ENCODE results near the gene UNG. TPM values are rescaled to one million over a fixed set of nuclear protein-coding genes. Genes with fewer than 3 reads are reported as not detected.
A peak's percentile ranks its signal among the peaks of the same experiment; 100 is the strongest.

Gene UNG
- total RNA-seq, 8 experiments from 2014 or later: 16.1 to 68.6 (median 30.8) TPM

DNA sequence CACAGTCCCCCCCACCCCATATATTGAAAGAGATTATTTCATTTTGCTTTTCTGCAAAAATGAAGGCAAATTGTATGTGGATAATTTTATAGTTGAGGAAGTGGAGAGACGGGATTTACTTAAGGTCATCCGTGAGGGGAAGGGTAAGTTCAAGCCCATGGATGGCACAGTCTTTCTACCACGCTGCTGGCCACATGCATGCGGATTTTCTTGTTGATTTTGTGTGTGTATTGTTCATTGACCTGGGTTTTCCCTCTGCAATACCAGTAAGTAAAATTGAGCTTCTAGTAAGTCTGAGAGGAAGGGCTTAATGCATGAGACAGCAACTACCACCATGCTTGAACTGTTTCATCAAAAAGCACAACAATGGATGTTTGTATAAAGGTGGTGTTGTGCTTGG lies 54.1 kb downstream of the UNG start:
- WGBS, 10 experiments: 65 to 93% (median 86%) methylated on average over 2 to 4 of the region's 4 CpGs; no CpG with 5 or more reads in 2 of the 10 experiments
- ATAC-seq (replicated peaks in 6 of 8): no peak
- Histone ChIP-seq H3K4me3 (no peak overlapping the region), H3K27ac (no peak overlapping the region), H3K4me1 (replicated peaks in 1 of 2) (no peaks in the 10 kb centered on the region)
- in situ Hi-C loops (cut with MboI; ENCODE audit: low pct_unique_long_range_greater_than_20kb in 2 of 9, low sequenced_read_pairs in 9 of 9, unreplicated experiment in 9 of 9): no loop called here

DNA sequence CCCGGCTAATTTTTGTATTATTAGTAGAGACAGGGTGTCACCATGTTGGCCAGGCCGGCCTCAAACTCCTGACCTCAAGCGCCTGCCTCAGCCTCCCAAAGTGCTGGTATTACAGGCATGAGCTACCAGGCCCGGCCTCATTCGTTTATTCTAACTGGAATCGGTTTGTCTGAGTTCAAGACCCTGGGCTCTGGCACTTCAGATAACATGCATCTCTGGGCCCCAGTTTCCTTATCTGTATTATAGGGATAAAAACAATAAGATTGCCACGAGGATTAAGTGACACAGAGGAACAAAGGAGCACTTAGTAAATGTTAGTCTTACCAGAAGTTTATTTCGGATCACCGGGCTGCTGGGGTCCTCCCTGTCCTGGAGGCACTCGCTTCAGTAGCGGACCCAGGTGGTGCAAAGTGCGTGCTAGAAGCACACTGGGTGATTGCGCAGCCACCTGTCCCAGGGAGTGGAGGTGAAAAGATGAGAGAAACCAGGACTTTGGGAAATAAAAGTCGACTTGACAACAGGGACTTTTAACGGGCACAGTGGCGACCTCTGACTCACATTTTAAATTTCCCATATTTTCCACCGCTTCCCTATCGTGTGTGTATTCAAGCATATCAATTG lies 56.5 kb downstream of the UNG start:
- peak overlapping the region; percentile 44 to 50 (median 47) for H3K4me3 ChIP-seq
- H3K27ac ChIP-seq: no peak overlapping the region
- 10 to 100% (median 49%) methylated on average over 1 to 13 of the region's 18 CpGs; no CpG with 5 or more reads in 2 of the 10 experiments for WGBS, 10 experiments
- peak in 3 of 8 experiments; percentile 5 to 17 (median 9) for ATAC-seq (replicated peaks in 6 of 8)
- no peaks in the 10 kb centered on the region for H3K4me1 ChIP-seq (replicated peaks in 1 of 2)
- in situ Hi-C loops (cut with MboI; ENCODE audit: low pct_unique_long_range_greater_than_20kb in 2 of 9, low sequenced_read_pairs in 9 of 9, unreplicated experiment in 9 of 9): no loop called here

DNA sequence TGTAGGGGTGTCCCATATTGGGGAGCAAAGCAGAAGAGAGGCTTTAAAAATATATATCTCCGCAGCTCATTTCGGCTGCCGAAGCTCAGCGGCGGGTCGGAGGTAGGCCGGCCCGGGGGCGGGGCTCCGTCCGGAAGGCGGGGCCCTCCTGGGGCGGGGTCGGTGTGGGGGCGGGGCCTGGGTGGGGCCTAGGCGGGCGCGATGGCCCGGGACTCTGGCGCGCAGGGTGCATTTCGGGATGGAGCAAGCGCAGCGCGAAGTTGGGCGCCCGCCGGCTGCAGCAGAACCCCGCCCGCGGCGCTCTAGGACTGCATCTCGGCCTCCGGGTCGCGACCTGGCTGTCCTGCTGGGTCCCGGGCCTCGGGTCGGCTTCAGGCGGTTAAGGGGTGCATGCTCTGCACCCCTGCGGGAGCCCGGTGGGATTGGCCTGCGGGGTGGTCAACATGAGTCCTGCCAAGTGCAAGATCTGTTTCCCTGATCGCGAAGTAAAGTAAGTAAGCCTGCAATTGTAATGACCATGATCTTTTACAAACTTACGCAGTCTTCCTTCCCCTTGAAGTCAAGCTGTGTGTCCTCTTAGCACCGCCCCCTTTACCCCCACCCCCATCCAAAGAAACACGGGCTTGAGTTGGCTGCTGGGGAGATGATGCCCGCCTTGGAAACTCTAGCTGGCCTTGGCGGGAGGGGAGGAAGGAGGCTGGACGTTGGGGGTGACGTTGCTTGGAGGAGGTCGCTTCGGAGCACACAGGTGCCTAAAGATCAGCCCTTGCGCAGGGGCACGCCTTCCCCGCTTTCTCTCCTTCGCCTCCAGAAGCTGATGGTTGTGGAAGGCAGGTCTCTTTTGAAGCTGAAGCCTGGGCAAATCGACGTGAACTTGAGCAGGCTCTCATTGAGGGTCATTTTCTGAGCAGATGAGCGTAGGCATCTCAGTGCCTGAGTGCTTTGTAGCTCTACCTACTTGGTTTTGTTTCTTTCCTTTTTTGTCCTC lies 57.3 kb downstream of the UNG start:
- in situ Hi-C loops (cut with MboI; ENCODE audit: low pct_unique_long_range_greater_than_20kb in 2 of 9, low sequenced_read_pairs in 9 of 9, unreplicated experiment in 9 of 9): no loop called here
- WGBS, 10 experiments: 0 to 83% (median 3%) methylated on average over 1 to 20 of the region's 61 CpGs
- no peaks in the 10 kb centered on the region for H3K4me1 ChIP-seq (replicated peaks in 1 of 2)
- no peak overlapping the region for H3K27ac ChIP-seq
- H3K4me3 ChIP-seq: peak overlapping the region; percentile 44 to 50 (median 47)
- ATAC-seq (replicated peaks in 6 of 8): peak; percentile 93 to 97 (median 95)

DNA sequence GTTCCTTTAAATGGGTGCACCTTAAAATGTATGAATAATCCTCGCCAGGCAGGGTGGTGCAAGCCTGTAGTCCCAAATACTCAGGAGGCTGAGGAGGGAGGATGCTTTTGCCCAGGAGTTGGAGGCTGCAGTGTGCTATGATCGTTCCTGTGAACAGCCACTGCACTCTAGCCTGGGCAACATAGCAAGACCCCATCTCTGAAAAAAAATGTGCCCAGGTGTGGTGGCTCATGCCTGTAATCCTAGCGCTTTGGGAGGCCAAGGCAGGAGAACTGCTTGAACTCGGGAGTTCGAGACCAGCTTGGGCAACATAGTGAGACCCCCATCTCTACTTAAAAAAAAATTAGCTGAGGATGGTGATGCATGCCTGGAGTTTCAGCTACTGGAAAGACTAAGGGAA lies 58.6 kb downstream of the UNG start:
- WGBS, 10 experiments: 71 to 100% (median 87%) methylated on average over 1 to 5 of the region's 5 CpGs; no CpG with 5 or more reads in 3 of the 10 experiments
- Histone ChIP-seq H3K4me3 (no peak overlapping the region), H3K27ac (no peak overlapping the region), H3K4me1 (replicated peaks in 1 of 2) (no peaks in the 10 kb centered on the region)
- ATAC-seq (replicated peaks in 6 of 8): no peak
- in situ Hi-C loops (cut with MboI; ENCODE audit: low pct_unique_long_range_greater_than_20kb in 2 of 9, low sequenced_read_pairs in 9 of 9, unreplicated experiment in 9 of 9): no loop called here

DNA sequence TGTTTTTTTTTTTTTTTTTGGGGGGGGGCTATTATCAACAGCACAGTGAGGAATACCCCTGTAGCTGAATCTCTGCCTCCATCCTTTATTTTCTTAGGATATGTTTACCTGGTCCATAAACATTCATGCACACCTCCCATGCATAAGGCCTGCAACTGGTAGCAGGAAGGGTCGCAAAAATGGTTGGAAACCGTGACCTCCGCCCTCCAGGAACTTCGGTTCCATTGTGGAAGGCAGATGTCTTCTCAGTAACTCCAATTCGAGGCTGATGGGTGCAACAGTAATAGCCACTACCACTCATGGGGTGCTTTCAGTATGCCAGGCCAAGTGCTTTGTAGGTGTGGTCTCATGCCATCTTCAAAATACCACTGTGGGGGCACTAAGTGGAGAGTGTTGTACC lies 59.2 kb downstream of the UNG start:
- in situ Hi-C loops (cut with MboI; ENCODE audit: low pct_unique_long_range_greater_than_20kb in 2 of 9, low sequenced_read_pairs in 9 of 9, unreplicated experiment in 9 of 9): no loop called here
- Histone ChIP-seq H3K4me1 (replicated peaks in 1 of 2) (no peaks in the 10 kb centered on the region), H3K4me3 (no peak overlapping the region), H3K27ac (no peak overlapping the region)
- no peak for ATAC-seq (replicated peaks in 6 of 8)
- 60 to 100% (median 72%) methylated on average over 1 to 4 of the region's 5 CpGs; no CpG with 5 or more reads in 7 of the 10 experiments for WGBS, 10 experiments

DNA sequence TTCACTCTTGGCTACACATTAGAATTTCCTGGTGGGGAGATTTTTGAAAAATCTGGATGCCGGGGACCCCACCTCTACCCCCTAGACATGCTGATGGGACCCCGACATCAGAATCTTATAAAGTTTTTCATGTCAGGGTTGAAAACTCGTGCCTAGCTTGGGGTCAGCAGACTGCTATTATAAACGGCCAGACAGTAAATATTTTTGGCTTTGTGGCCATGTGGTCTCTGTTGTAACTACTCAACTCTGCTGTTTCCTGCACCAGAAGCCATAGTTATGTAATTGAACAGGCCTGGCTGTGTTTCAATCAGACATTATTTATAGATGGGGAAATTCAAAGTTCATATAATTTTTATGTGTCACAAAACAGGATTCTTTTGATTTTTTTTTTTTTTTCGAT lies 60.6 kb downstream of the UNG start:
- Histone ChIP-seq H3K4me1 (replicated peaks in 1 of 2) (no peaks in the 10 kb centered on the region), H3K27ac (no peak overlapping the region), H3K4me3 (no peak overlapping the region)
- WGBS, 10 experiments: 0 to 100% (median 64%) methylated on average over 1 to 4 of the region's 5 CpGs; no CpG with 5 or more reads in 3 of the 10 experiments
- in situ Hi-C loops (cut with MboI; ENCODE audit: low pct_unique_long_range_greater_than_20kb in 2 of 9, low sequenced_read_pairs in 9 of 9, unreplicated experiment in 9 of 9): no loop called here
- ATAC-seq (replicated peaks in 6 of 8): no peak

DNA sequence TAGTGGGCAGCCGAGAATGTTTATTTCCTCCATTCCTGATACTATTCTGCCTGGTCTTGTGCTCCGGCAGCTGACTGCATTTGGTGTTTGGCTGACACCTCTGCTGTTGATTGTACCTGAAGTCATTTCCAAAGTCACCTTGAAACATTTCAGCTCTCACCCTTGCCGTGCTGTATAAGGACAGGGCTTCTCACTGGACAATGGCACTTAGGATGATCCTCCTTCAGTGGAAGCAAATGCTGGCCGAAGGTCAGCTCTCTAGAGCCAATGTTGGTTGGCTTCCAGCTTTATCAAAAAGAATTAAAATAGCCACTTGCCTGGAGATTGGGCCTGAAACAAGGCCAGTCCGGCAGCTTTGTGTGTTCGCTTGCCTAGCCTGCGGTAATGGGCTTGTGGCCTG lies 63.0 kb downstream of the UNG start:
- Histone ChIP-seq H3K27ac (no peak overlapping the region), H3K4me1 (replicated peaks in 1 of 2) (no peaks in the 10 kb centered on the region), H3K4me3 (no peak overlapping the region)
- no peak for ATAC-seq (replicated peaks in 6 of 8)
- 79 to 98% (median 93%) methylated on average over 2 to 7 of the region's 7 CpGs; no CpG with 5 or more reads in 5 of the 10 experiments for WGBS, 10 experiments
- in situ Hi-C loops (cut with MboI; ENCODE audit: low pct_unique_long_range_greater_than_20kb in 2 of 9, low sequenced_read_pairs in 9 of 9, unreplicated experiment in 9 of 9): no loop called here

Other genes with a start within 250 kb of the UNG start
- gene SSH1, start 240.0 kb upstream of the UNG start, total RNA-seq: 10 to 100 TPM in 3 of 8 experiments, 1 to 10 TPM in 5; 4.6 to 14.4 (median 8.4) TPM
- gene DAO, start 217.5 kb upstream of the UNG start, total RNA-seq: 1 to 10 TPM in 1 of 8 experiments, under 1 TPM in 6, not detected in 1; 0.15 to 1.4 (median 0.43) TPM
- gene SVOP, start 76.5 kb upstream of the UNG start, total RNA-seq: 10 to 100 TPM in 5 of 8 experiments, under 1 TPM in 2, not detected in 1; 0.05 to 18.9 (median 15.5) TPM
- gene USP30, start 45.0 kb upstream of the UNG start, total RNA-seq: 10 to 100 TPM in 6 of 8 experiments, 1 to 10 TPM in 2; 3.9 to 23.9 (median 13.9) TPM
- 10 to 100 TPM; 21.6 to 51.8 (median 37.7) TPM for gene ALKBH2, start 4.1 kb upstream of the UNG start, total RNA-seq
- gene ACACB, start 19.0 kb downstream of the UNG start, total RNA-seq: 1 to 10 TPM; 1.9 to 8.0 (median 4.2) TPM
- gene FOXN4, start 211.7 kb downstream of the UNG start, total RNA-seq: 10 to 100 TPM in 1 of 8 experiments, under 1 TPM in 5, not detected in 2; 0.20 to 19.7 (median 0.48) TPM

All from motor neuron (in vitro differentiated cells).